Neuronal stem cell (in vitro differentiated cells): ENCODE data around the gene DUSP3.
"Not testable (repeated sequence)": the region's sequence is repeated elsewhere in the genome, so short reads cannot be mapped to it uniquely, and the experiment has no call there.

Experiments
- DNase-seq: peaks from one replicate; pipeline ENCODE4 v3.0.0-alpha.2; 2013; ENCODE audit warnings: low spot score
- H2AFZ ChIP-seq: one replicate; pipeline ENCODE4 v1.6.1; 2013; ENCODE audit warnings: mild to moderate bottlenecking, low read length, inconsistent platforms
- H2AK5ac ChIP-seq: 2 replicates; pipeline ENCODE4 v1.6.1; 2013; ENCODE audit warnings: low read depth, mild to moderate bottlenecking, inconsistent platforms, low read length, moderate library complexity, mixed read lengths
- H2BK120ac ChIP-seq: 2 replicates; pipeline ENCODE4 v1.6.1; 2013; ENCODE audit warnings: low read depth, mild to moderate bottlenecking, inconsistent platforms, low read length, moderate library complexity, mixed read lengths
- H2BK12ac ChIP-seq: one replicate; pipeline ENCODE4 v1.6.1; 2013; ENCODE audit warnings: low read length, inconsistent platforms
- H2BK15ac ChIP-seq: 2 replicates; pipeline ENCODE4 v1.6.1; 2013; ENCODE audit warnings: mild to moderate bottlenecking, low read length, inconsistent platforms, mixed read lengths
- H2BK5ac ChIP-seq: one replicate; pipeline ENCODE4 v1.6.1; 2013; ENCODE audit warnings: inconsistent platforms, mild to moderate bottlenecking, low read length, moderate library complexity
- H3K14ac ChIP-seq: one replicate; pipeline ENCODE4 v1.6.1; 2013; ENCODE audit warnings: low read length, inconsistent platforms
- H3K18ac ChIP-seq: 2 replicates; pipeline ENCODE4 v1.6.1; 2013; ENCODE audit warnings: low read length, inconsistent platforms
- H3K23ac ChIP-seq: 2 replicates; pipeline ENCODE4 v1.6.1; 2013; ENCODE audit warnings: low read depth, mild to moderate bottlenecking, mixed read lengths, low read length, inconsistent platforms; ENCODE audit not compliant: poor library complexity
- H3K27ac ChIP-seq: replicated peaks from 3 replicates; pipeline ENCODE4 v1.5.1; 2013; ENCODE audit warnings: low read length, inconsistent platforms
- H3K27me3 ChIP-seq, 3 experiments: 2 replicates each; pipeline ENCODE4 v1.6.1; 2013; ENCODE audit warnings: low read length in 3 of 3, mild to moderate bottlenecking in 2 of 3, inconsistent platforms in 1 of 3, low read depth in 1 of 3, mixed read lengths in 1 of 3, moderate library complexity in 1 of 3; ENCODE audit not compliant: control insufficient read depth in 3 of 3, insufficient read depth in 3 of 3
- H3K36me3 ChIP-seq, 2 donors: replicated peaks in 1 of 2; 2 replicates each; pipeline ENCODE4 v1.6.1; 2013; ENCODE audit warnings: low read length in 2 of 2; ENCODE audit not compliant: control insufficient read depth in 2 of 2, insufficient read depth in 2 of 2
- H3K4ac ChIP-seq: 2 replicates; pipeline ENCODE4 v1.6.1; 2013; ENCODE audit warnings: inconsistent platforms, mild to moderate bottlenecking, low read length, moderate library complexity
- H3K4me1 ChIP-seq, 2 donors: 1 replicate in 1 of 2; 2 replicates in 1 of 2; pipeline ENCODE4 v1.6.1; 2013; ENCODE audit warnings: low read length in 2 of 2, low read depth in 1 of 2; ENCODE audit not compliant: control insufficient read depth in 2 of 2, insufficient read depth in 1 of 2
- H3K4me2 ChIP-seq: one replicate; pipeline ENCODE4 v1.6.1; 2013; ENCODE audit warnings: mild to moderate bottlenecking, low read length, inconsistent platforms; ENCODE audit not compliant: insufficient read depth, poor library complexity, severe bottlenecking
- H3K4me3 ChIP-seq, 2 donors: 2 replicates each; pipeline ENCODE4 v1.5.1; 2013; ENCODE audit warnings: low read length in 2 of 2, mild to moderate bottlenecking in 2 of 2, inconsistent platforms in 1 of 2, moderate library complexity in 1 of 2
- H3K79me1 ChIP-seq: one replicate; pipeline ENCODE4 v1.6.1; 2013; ENCODE audit warnings: low read depth, mild to moderate bottlenecking, inconsistent platforms, low read length, moderate library complexity
- H3K9ac ChIP-seq: one replicate; pipeline ENCODE4 v1.6.1; 2013; ENCODE audit warnings: mild to moderate bottlenecking, low read depth, low read length, inconsistent platforms; ENCODE audit not compliant: poor library complexity
- H3K9me3 ChIP-seq, 2 donors: replicated peaks in 1 of 2; 2 replicates each; pipeline versions ENCODE3 to v1.6.1; 2013; ENCODE audit warnings: low read length in 2 of 2, mild to moderate bottlenecking in 2 of 2, inconsistent platforms in 1 of 2, low read depth in 1 of 2, mixed read lengths in 1 of 2, moderate library complexity in 1 of 2; ENCODE audit not compliant: control insufficient read depth in 2 of 2, insufficient read depth in 1 of 2
- H4K8ac ChIP-seq: one replicate; pipeline ENCODE4 v1.6.1; 2013; ENCODE audit warnings: low read depth, mild to moderate bottlenecking, inconsistent platforms, low read length, moderate library complexity
- H4K91ac ChIP-seq: one replicate; pipeline ENCODE4 v1.6.1; 2013; ENCODE audit warnings: low read length, low read depth, mild to moderate bottlenecking, inconsistent platforms; ENCODE audit not compliant: poor library complexity
- WGBS, 2 donors: extraction: QIAGEN DNeasy Blood & Tissue Kit; methylation state at CpG; one replicate each; pipeline ENCODE4 v1.1.7; 2013; ENCODE audit warnings: missing lambda C conversion rate in 2 of 2, mixed read lengths in 1 of 2; ENCODE audit not compliant: insufficient read length in 2 of 2, insufficient replicate concordance in 1 of 2; ENCODE audit errors: extremely low coverage in 2 of 2; 5-methylcytosine and 5-hydroxymethylcytosine counted together

The DUSP3 gene

DNA sequence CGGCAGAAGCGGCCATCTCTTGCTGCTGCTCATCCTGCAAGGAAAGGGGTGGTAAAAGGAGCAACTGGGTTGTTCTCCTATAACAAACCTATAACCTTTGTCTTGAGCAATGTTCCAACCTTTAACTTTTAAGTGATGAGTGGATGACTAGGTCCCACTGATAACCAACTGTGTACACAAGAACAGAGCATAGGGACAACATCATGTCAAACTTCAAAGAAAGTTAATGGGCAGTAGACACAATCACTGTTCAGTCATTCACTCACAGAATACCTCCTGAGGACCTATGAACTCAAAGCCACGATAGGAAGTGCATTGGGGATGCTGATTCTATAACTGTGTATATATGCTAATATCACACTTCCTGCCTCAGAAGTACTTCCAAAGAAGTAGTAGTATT lies 23.1 kb upstream of the DUSP3 start:
- Histone ChIP-seq H3K14ac (no peak overlapping the region), H3K4me1 (peaks cover 3 to 10% of the 10 kb centered on the region in 2 donors), H2BK5ac (no peak overlapping the region), H3K4ac (no peak overlapping the region), H3K18ac (no peak overlapping the region), H2BK15ac (no peak overlapping the region), H3K79me1 (no peaks in the 10 kb centered on the region), H3K36me3 (no peaks in the 10 kb centered on the region), H3K27me3 (no peaks in the 10 kb centered on the region), H2BK120ac (no peak overlapping the region), H3K4me3 (no peak overlapping the region), H3K27ac (no peak overlapping the region), H3K9me3 (peaks cover 0 to 2% of the 10 kb centered on the region in 2 donors), H4K91ac (no peak overlapping the region), H2BK12ac (no peak overlapping the region), H4K8ac (no peak overlapping the region), H2AFZ (no peak overlapping the region), H3K4me2 (no peak overlapping the region), H3K9ac (no peak overlapping the region), H3K23ac (no peak overlapping the region), H2AK5ac (no peak overlapping the region)
- WGBS, 2 donors = no CpG with 5 or more reads among the region's 3 CpGs
- DNase-seq = no peak

DNA sequence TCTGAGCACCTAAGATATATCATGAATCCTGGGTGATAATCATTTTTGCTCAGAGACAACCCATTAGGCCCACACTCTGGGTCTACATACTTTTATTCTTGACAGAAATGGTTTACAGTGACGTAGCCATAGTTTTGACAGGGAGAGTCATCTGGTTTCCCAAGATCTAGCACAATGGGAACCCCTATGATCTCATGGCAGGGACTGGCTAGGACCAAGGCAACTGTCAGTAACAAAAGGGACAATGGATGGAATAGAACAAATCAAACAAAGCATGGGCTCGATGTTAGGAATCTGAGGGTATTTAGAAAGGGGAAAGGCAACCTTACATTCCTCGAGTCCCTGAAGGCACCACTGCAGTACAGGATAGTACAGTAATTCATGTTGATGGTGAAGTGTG lies 22.0 kb upstream of the DUSP3 start:
- H4K91ac ChIP-seq = no peak overlapping the region
- no peak overlapping the region for H3K4me3 ChIP-seq
- H3K79me1 ChIP-seq = no peaks in the 10 kb centered on the region
- DNase-seq = no peak
- H3K4ac ChIP-seq = no peak overlapping the region
- no peak overlapping the region for H2BK120ac ChIP-seq
- no peak overlapping the region for H3K23ac ChIP-seq
- no peak overlapping the region for H2AFZ ChIP-seq
- no peak overlapping the region for H3K18ac ChIP-seq
- H3K9me3 ChIP-seq = peaks cover 0 to 2% of the 10 kb centered on the region in 2 donors
- no CpG with 5 or more reads among the region's 3 CpGs for WGBS, 2 donors
- peaks cover 3 to 10% of the 10 kb centered on the region in 2 donors for H3K4me1 ChIP-seq
- H3K27me3 ChIP-seq = no peaks in the 10 kb centered on the region
- no peak overlapping the region for H2BK5ac ChIP-seq
- no peak overlapping the region for H2BK12ac ChIP-seq
- no peak overlapping the region for H2AK5ac ChIP-seq
- H3K36me3 ChIP-seq = no peaks in the 10 kb centered on the region
- H3K14ac ChIP-seq = no peak overlapping the region
- H2BK15ac ChIP-seq = no peak overlapping the region
- no peak overlapping the region for H3K27ac ChIP-seq
- H3K9ac ChIP-seq = no peak overlapping the region
- H4K8ac ChIP-seq = no peak overlapping the region
- H3K4me2 ChIP-seq = no peak overlapping the region

DNA sequence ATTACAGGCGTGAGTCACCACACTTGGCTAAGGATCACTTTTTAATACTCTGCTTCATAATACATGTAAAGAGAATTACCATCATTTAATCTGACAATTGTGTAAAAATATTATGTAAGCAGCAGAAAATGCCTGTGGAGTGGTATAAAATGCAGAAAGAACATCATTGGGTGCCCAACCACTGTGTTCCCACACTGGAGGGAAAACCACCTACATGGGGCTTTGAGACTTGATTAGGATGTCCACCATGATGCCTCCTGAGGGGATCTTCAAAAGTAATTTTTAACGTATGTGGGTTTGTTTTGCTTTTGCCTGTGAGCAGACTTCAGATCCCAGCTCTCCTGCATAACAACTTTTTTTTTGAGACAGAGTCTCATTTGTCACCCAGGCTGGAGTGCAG lies 20.3 kb upstream of the DUSP3 start:
- H3K14ac ChIP-seq = no peak overlapping the region
- no peak overlapping the region for H3K23ac ChIP-seq
- no peak overlapping the region for H3K4ac ChIP-seq
- no peak overlapping the region for H2BK120ac ChIP-seq
- WGBS, 2 donors = no CpG with 5 or more reads among the region's 2 CpGs
- H2BK12ac ChIP-seq = no peak overlapping the region
- H2AK5ac ChIP-seq = no peak overlapping the region
- H3K4me1 ChIP-seq = peaks cover 3 to 10% of the 10 kb centered on the region in 2 donors
- no peak for DNase-seq
- H3K27me3 ChIP-seq = no peaks in the 10 kb centered on the region
- H3K79me1 ChIP-seq = no peaks in the 10 kb centered on the region
- H3K27ac ChIP-seq = no peak overlapping the region
- H3K4me3 ChIP-seq = no peak overlapping the region
- no peak overlapping the region for H2BK5ac ChIP-seq
- peaks cover 0 to 2% of the 10 kb centered on the region in 2 donors for H3K9me3 ChIP-seq
- H2AFZ ChIP-seq = no peak overlapping the region
- no peaks in the 10 kb centered on the region for H3K36me3 ChIP-seq
- no peak overlapping the region for H3K4me2 ChIP-seq
- no peak overlapping the region for H3K18ac ChIP-seq
- no peak overlapping the region for H4K91ac ChIP-seq
- no peak overlapping the region for H3K9ac ChIP-seq
- H4K8ac ChIP-seq = no peak overlapping the region
- H2BK15ac ChIP-seq = no peak overlapping the region

DNA sequence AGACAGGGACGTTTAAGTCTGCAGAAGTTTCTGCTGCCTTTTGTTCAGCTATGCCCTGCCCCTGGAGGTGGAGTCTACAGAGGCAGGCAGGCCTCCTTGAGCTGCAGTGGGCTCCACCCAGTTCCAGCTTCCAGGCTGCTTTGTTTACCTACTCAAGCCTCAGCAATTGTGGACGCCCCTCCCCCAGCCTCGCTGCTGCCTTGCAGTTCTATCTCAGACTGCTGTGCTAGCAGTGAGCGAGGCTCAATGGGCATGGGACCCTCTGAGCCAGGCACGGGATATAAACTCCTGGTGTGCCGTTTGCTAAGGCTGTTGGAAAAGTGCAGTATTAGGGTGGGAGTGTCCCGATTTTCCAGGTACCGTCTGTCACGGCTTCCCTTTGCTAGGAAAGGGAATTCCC lies 19.2 kb upstream of the DUSP3 start:
- H3K18ac ChIP-seq, H3K4ac ChIP-seq, H2AFZ ChIP-seq, H2BK5ac ChIP-seq, H3K27ac ChIP-seq, H3K4me2 ChIP-seq, H2BK120ac ChIP-seq, H3K4me3 ChIP-seq, H3K4me1 ChIP-seq, DNase-seq, H3K14ac ChIP-seq, H3K9me3 ChIP-seq, H2AK5ac ChIP-seq, H2BK12ac ChIP-seq, H3K23ac ChIP-seq, H3K36me3 ChIP-seq, H4K91ac ChIP-seq, H2BK15ac ChIP-seq, H3K79me1 ChIP-seq, H3K27me3 ChIP-seq, H3K9ac ChIP-seq, H4K8ac ChIP-seq: not testable (repeated sequence)
- WGBS, 2 donors = no CpG with 5 or more reads among the region's 9 CpGs
